ENCODE measurements around the gene BEND7.

DNA sequence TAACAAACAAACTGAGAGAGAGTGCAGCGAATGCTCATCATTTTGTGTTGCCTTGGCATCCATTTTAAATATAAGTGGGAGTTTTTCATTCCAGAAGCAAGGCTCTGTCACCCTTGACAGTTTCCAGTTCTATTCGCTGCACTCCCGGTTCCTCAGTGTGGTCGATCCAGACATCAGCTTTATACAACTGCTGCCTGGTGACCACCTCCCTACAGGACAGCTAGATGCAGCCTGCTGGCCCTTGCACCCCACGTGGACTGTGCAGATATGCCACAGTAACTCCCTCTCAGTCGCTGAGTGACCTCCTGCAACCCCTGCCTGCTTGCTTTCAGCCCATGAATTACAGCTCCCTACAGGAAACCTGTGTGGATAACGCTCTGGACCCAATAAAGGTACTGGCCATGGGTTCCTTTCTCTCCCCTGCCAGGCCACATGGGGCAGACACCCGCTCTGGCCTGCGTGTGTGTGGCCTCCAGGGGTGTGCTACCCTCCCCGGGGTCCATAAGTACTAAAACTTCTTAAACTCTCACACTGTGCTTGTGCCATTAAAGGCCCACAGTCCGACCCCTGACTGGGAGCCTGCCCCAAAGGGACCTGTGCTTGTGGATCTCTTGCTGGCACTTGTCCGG lies 23.6 kb downstream of the BEND7 start:
- TF ChIP-seq POLR2AphosphoS5 (IDR thresholded peaks at IDR 0.05) (no peak), CTCF (IDR thresholded peaks at IDR 0.05) (no peak)

Data from stomach (tissue), 4 donors.